Vagina (tissue), 2 donors: ENCODE data around the gene FOXO3. TPM values are rescaled to one million over a fixed set of nuclear protein-coding genes. Genes with fewer than 3 reads are reported as not detected.

Source experiments
- DNase-seq, 2 donors: peaks; one replicate each; pipeline ENCODE4 v3.0.0-alpha.2; 2017; ENCODE audit errors: extremely low spot score in 2 of 2
- H3K27ac ChIP-seq: fragments of 200-600 bp; sonication (generic); one replicate; pipeline ENCODE4 v1.5.1; 2019
- H3K27me3 ChIP-seq: fragments of 200-600 bp; sonication (generic); one replicate; pipeline ENCODE4 v1.5.1; 2019
- H3K36me3 ChIP-seq, 2 donors: fragments of 200-600 bp; sonication (generic); one replicate each; pipeline ENCODE4 v1.5.1; 2017 to 2019
- H3K4me1 ChIP-seq: fragments of 200-600 bp; sonication (generic); one replicate; pipeline ENCODE4 v1.5.1; 2019
- H3K4me3 ChIP-seq, 2 donors: fragments of 200-600 bp; sonication (generic); 1 replicate in 1 of 2; 2 replicates in 1 of 2; pipeline ENCODE4 v1.5.1; 2016 to 2019
- H3K9me3 ChIP-seq: fragments of 200-600 bp; sonication (generic); one replicate; pipeline ENCODE4 v1.5.1; 2019
- CTCF ChIP-seq, 3 experiments: fragments of 450-650 bp in 2 of 3; fragments of 200-600 bp in 1 of 3; sonication (generic) in 1 of 3; IDR thresholded peaks; one replicate each; pipeline ENCODE4 v1.5.1; 2017 to 2019; ENCODE audit warnings: antibody characterized with exemption in 3 of 3, mild to moderate bottlenecking in 2 of 3, moderate library complexity in 2 of 3
- POLR2A ChIP-seq, 2 donors: fragments of 450-650 bp; IDR thresholded peaks; one replicate each; pipeline ENCODE4 v1.6.1; 2017; ENCODE audit warnings: antibody characterized with exemption in 2 of 2, mild to moderate bottlenecking in 2 of 2, moderate library complexity in 2 of 2
- POLR2AphosphoS5 ChIP-seq, 2 donors: sonication (generic); formaldehyde crosslinking; IDR thresholded peaks; one replicate each; pipeline ENCODE4 v1.9.0; 2017; ENCODE audit warnings: antibody characterized with exemption in 2 of 2, mild to moderate bottlenecking in 2 of 2, low read depth in 1 of 2; ENCODE audit not compliant: insufficient read depth in 1 of 2
- intact Hi-C: fragments of 100-400 bp; cut with DNase I; formaldehyde crosslinking; loops from one replicate; pipeline ENCODE4 v1.15.1; 2023
- small RNA-seq: library from RNA; depleted of rRNA; stranded (forward); fragments of <200 nt; gene quantifications from one replicate; pipeline ENCODE3, GENCODE V24; 2016
- total RNA-seq: library from RNA; depleted of rRNA; stranded (reverse); fragments of >200 nt; gene quantifications from one replicate; pipeline ENCODE4 v1.2.3, GENCODE V29; 2016

The FOXO3 gene
- total RNA-seq, 1 donor from 2014 or later, result 110 TPM

- TF ChIP-seq CTCF (IDR thresholded peaks at IDR 0.05) (no peak), POLR2AphosphoS5 (IDR thresholded peaks at IDR 0.05; ENCODE audit: insufficient read depth in 1 of 2, low read depth in 1 of 2) (no peak), POLR2A (IDR thresholded peaks at IDR 0.05) (no peak)
- Histone ChIP-seq H3K9me3 (no peaks in the 10 kb centered on the region), H3K4me1 (peaks cover 9% of the 10 kb centered on the region), H3K4me3 (no peak overlapping the region), H3K36me3 (no peaks in the 10 kb centered on the region), H3K27ac (no peak overlapping the region), H3K27me3 (no peaks in the 10 kb centered on the region)
- intact Hi-C loops, result no loop called here
- DNase-seq, result no peak
Observed at GRCh38 chr6:108732091-108732870, 171.6 kb downstream of the FOXO3 start.

GRCh38 chr6:108733051-108733450 is 172.3 kb downstream of the FOXO3 start:
- Histone ChIP-seq H3K27ac (no peak overlapping the region), H3K9me3 (no peaks in the 10 kb centered on the region), H3K4me1 (peaks cover 14% of the 10 kb centered on the region), H3K36me3 (no peaks in the 10 kb centered on the region), H3K4me3 (no peak overlapping the region), H3K27me3 (no peaks in the 10 kb centered on the region)
- TF ChIP-seq POLR2A (IDR thresholded peaks at IDR 0.05) (no peak), CTCF (IDR thresholded peaks at IDR 0.05) (no peak), POLR2AphosphoS5 (IDR thresholded peaks at IDR 0.05; ENCODE audit: insufficient read depth in 1 of 2, low read depth in 1 of 2) (no peak)
- intact Hi-C loops, result no loop called here
- DNase-seq, result no peak

- DNase-seq, result no peak
Observed at GRCh38 chr6:108733706-108734265, 173.1 kb downstream of the FOXO3 start.

More at GRCh38 chr6:108733706-108734265, 173.1 kb downstream of the FOXO3 start:
- no peaks in the 10 kb centered on the region for H3K27me3 ChIP-seq
- intact Hi-C loops, result no loop called here
- H3K9me3 ChIP-seq, result no peaks in the 10 kb centered on the region
- H3K4me1 ChIP-seq, result peaks cover 21% of the 10 kb centered on the region
- H3K27ac ChIP-seq, result no peak overlapping the region
- no peaks in the 10 kb centered on the region for H3K36me3 ChIP-seq
- H3K4me3 ChIP-seq, result no peak overlapping the region
- TF ChIP-seq POLR2AphosphoS5 (IDR thresholded peaks at IDR 0.05; ENCODE audit: insufficient read depth in 1 of 2, low read depth in 1 of 2), result no peak

Small RNA genes within 50 kb of the gene (small RNA-seq; reads per million reads assigned to genes)
- not detected for gene AL391646.1
- gene SUMO2P8, result not detected
